HG03442 (cell line): ENCODE results near the gene TAP2.
"Not testable (repeated sequence)": the region's sequence is repeated elsewhere in the genome, so short reads cannot be mapped to it uniquely, and the experiment has no call there.

Experiments
- ATAC-seq: cut with Tn5 transposase; IDR thresholded peaks from one replicate; pipeline ENCODE4 v1.9.1; 2021; ENCODE audit warnings: mild to moderate bottlenecking, moderate library complexity; ENCODE audit not compliant: unreplicated experiment

Gene TAP2

DNA sequence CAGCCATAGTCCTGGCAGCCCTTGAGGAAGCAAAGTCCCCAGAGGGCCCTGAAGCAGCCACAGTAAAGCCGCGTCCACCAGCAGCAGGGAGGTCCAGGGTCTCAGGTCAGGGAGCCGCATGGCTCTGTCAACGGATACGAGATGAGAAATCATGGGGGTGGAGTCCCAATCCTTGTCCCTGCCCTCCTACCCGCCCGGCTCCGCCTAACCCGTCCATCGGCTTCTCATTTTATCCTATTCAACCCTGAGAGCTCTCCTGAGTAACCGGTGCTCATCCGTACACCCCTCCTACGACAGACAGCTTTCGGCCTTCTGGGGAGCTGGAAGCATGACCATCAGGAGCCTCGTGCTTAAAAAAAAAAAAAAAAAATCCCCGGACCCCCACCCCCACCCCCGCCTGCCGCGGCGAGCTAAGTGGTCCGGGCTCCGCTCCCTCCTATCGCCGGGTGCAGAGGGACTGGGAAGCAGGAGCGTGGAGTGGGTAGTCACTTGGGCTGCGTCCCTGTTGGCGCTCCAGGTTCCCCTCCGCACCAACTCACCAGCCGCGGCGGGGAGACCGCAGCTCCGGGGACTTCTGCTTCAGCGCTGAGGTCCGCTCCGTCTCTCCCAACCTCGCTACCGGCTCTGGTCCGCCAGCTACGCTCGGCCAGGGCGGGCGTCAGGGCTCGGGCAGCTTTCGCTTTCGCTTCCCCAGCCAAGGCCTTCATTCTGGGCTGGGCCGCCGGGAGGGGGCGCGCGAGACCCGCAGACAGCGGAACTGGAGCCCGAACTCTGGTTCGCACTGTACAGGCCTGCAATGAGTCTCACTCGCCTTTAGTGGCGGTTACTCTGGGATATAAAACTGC lies at the start of gene TAP2:
Gene TAP2 (minus strand): TSS at position 626 of the 845 bp plus-strand sequence. CDS start 506 bp downstream, at position 120.
- ATAC-seq: peak; percentile 77

DNA sequence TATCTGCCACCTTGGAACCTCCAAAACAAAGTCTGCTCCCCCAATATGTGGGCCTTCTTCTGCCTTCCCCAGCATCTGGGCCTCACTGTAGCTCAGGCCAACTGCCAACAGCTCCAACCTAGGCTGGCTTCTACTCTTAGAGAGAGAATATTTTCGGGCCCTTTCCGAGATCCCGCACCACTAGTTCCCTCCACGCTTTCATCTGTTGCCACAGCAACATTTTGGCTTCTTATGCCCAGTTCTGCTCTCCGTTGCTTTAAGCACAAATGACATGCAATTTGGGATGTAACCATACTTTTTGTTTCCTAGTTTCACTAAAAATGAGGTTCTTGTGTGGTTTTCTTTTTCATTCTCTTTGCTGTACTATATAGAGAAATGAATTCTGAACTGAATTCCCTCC lies 49.1 kb upstream of the TAP2 start:
- ATAC-seq: no peak

DNA sequence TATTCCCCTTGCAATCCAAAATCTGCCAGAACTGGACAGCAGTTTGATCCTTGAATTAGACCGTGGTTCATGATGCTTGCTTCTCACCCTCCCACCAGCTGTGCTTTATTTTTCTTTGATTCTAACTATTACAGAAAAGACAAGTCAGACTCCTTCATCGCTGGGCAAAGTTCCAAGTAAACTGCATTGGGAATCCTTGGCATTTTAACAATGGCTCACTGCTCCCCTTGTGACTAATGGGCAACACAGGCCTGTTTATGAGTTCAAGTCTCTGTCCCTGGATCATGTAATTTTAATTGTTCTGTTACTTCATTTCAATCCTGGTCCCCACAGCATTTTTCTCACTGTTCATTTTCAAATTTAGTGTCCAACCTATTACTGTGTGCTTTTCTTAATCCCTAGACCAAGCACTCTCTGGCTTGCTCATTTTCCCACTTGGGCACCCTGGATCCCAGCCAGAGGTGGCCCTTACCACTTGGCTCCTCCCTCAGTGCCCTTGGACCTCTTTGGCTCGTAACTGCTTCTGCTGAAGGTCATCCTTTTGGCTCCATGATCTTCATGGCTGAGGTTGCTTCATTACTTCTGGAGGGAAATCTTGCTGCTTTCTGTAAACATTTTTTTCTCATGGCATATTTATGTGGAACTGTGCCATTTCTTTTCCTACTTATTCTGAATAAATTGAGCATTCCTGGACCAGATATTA lies 48.3 kb upstream of the TAP2 start:
- ATAC-seq: no peak

- ATAC-seq: no peak
Observed at GRCh38 chr6:32885698-32886286, 47.3 kb upstream of the TAP2 start.

GRCh38 chr6:32883789-32884188 lies 45.2 kb upstream of the TAP2 start:
- no peak for ATAC-seq

DNA sequence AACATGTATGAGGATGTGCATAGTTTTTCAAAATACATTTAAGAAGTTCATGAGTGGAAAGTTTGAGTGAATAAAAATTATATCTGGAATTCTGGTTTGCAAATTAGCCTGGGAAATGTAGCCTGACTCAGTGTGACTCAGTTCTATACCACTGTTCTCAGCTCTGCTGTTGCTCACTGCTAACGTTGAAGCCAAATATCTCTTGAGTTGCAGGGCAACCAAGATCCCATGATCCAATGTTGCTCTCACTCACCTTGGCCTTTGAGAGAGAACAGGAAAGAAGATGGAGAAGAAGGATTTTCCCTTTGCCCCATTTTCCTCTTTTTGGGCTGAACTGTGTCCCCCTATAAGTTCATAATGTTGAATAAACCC lies 44.3 kb upstream of the TAP2 start:
- ATAC-seq: no peak

GRCh38 chr6:32880962-32881361 lies 42.4 kb upstream of the TAP2 start:
- ATAC-seq: not testable (repeated sequence)

- ATAC-seq: no peak
Observed at GRCh38 chr6:32879691-32880090, 41.2 kb upstream of the TAP2 start.

DNA sequence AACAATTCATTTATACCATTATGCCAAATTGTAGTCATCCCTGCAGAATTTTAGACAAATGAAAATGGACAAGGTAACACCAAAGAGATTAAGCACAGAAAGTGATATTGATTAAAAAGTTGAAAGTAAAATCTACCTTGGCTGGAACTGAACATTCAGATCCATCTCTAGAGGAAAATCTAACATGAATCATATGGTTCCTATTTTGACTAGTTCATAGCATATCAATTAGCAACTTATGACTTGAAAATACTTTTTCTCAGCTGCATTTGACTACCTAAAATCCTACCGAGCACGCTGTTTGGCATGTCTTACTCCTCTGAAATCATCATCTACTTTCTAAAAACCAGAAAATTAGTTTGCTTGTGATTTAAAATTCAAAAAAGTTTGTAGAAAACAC lies 38.1 kb upstream of the TAP2 start:
- ATAC-seq: no peak

- ATAC-seq: not testable (repeated sequence)
Observed at GRCh38 chr6:32873947-32874346, 35.4 kb upstream of the TAP2 start.

- ATAC-seq: no peak
Observed at GRCh38 chr6:32868257-32868788, 29.8 kb upstream of the TAP2 start.

- ATAC-seq: no peak
Observed at GRCh38 chr6:32867554-32868256, 29.2 kb upstream of the TAP2 start.

GRCh38 chr6:32867022-32867477 lies 28.5 kb upstream of the TAP2 start:
- ATAC-seq: no peak

DNA sequence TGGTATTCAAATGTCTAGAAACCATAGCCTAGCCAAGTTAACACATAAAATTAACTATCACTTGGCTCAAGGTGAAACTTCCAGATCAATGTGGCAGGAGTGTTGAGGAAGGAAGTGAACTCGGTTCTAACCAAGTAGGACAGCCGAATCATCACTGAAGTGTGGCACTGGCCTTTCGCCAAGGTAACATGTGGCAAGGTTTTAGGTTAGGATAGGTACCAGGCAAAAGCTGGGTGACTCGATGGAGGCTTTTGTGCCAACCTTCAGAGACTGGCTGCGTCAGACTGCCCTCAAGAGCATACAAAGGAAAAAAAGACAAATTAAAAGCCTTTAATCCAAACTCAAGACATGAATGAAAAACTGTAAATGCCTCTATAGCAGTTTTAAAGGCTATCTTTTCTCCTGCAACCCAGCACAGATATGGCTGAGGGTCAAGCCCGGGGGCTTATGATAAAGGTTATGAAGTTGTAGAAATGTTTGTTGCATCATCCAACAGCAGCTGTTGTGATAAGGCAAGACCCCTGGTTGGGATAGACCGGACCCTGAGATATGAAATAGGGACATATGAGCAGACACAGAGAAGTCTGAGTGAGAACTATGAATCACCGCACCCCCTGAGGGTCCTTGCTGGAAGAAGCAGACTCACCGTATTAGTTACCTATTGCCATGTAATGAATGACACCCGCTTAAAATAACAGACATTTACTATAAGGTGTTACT lies 27.3 kb upstream of the TAP2 start:
- no peak for ATAC-seq

DNA sequence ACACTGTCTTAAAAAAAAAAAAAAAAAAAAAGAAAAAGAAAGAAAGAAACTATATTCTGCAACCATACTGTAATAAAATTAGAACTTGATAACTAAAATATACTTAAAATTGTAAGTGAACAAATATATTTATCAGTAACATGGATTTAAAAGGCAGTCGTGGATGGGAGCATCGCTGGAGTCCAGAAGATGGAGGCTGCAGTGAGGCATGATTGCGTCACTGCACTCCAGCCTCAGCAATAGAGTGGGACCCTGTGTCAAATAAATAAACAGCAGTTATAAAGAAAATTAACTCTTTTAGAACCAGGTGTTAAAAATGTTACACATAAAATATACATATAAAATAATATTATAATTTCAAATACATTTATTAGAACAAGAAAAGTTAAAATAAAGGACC lies 24.2 kb upstream of the TAP2 start:
- no peak for ATAC-seq

GRCh38 chr6:32860674-32861073 lies 22.1 kb upstream of the TAP2 start:
- ATAC-seq: no peak

DNA sequence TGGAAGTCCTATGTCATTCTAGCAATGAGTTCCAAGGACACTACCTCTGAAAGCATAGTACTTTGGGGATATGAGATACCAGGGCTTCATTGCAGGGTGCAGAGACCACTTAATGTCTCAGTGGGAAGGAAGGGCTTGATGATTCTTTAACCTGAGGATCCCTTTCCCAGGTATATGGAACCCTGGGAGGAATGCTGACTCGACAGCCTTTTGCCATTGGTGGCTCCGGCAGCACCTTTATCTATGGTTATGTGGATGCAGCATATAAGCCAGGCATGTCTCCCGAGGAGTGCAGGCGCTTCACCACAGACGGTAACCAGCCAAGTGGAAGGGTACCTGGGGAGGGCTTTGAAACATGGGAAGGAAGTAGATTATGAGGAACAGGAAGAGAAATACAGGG lies 19.7 kb upstream of the TAP2 start:
- ATAC-seq: no peak

DNA sequence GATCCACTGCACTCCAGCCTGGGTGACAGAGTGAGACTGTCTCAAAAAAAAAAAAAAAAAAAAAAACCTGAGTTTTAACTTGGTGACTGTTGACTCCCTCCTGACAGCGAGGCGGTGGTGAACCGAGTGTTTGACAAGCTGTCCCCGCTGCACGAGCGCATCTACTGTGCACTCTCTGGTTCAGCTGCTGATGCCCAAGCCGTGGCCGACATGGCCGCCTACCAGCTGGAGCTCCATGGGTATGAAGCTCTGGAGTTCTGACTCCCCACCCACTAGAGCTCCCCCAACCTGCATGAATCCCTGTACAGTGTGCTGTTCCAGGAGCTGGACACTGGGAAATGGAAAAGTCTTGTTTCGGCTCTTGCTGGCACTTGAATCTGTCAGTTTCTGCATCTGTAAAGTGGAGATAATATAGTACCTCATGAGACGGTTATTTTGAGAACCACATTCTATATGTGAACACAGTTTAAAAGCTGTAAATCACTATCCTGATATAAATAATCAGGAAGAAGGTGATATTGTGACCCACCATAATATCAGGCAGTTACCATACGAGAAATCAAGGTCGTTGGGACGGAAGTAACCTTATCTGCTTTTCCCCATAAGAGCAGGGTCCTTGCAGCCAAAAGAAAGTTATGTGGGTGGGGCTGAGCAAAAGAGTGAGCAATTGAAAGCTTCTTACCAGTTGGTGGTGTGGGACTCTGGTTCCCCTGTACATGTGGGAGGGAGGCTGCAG lies 18.8 kb upstream of the TAP2 start:
- ATAC-seq: no peak

DNA sequence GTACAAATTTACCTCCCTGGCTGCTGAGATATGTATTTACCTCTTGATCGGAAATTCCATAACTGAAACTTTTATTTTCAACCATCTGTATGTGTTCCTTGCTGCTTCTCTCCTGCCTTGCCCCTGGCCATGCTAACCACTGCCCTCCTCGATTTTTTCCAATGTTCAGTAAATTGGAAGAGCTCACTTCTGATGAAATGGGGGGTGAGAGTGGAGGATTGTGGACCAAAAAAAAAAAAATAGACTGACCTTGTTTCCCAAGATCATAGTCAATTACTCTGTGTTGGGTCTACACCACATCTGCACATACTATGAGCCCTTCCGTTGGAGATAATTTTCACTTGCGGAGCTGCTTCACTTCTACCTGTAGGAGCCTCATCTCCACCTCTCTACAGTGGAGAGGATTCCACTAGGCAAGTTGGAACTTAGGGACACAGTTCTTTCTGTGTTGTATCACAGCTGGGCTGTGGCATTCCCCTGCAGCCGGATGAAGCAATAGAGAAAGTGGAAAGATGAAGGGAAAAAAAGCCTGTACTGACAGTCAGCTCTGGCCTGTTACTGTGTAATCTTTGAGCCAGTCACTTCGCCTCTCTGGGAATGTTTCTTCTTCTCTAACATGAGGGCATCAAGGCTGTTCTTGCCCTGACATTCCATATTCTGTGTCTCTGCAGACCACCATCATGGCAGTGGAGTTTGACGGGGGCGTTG lies 17.1 kb upstream of the TAP2 start:
- no peak for ATAC-seq
